ENCODE data around the gene GNAL. TPM values are rescaled to one million over a fixed set of nuclear protein-coding genes. Genes with fewer than 3 reads are reported as not detected.

GNAL gene
- total RNA-seq, 2 experiments from 2014 or later, result 0.04 to 0.27 TPM

GRCh38 chr18:11811009-11811408, 121.9 kb downstream of the GNAL start:
- CTCF ChIA-PET, result interaction anchor here (1.5 kb wide), 1 partner anchor 16 kb away, joined by 8 read pairs; no protein-coding TSS in a partner anchor
- DNase-seq, result no peak
- H3K4me1 Mint-ChIP-seq, result no peaks in the 10 kb centered on the region
- peaks cover 3% of the 10 kb centered on the region for H3K27me3 Mint-ChIP-seq
- H3K9me3 Mint-ChIP-seq, result no peaks in the 10 kb centered on the region
- POLR2A ChIA-PET, result no interaction called here
- H3K27ac Mint-ChIP-seq, result no peak overlapping the region
- no peak overlapping the region for H3K4me3 Mint-ChIP-seq
- no peaks in the 10 kb centered on the region for H3K36me3 Mint-ChIP-seq (ENCODE audit: low read depth)

GRCh38 chr18:11817229-11817628, 128.2 kb downstream of the GNAL start:
- Mint-ChIP-seq H3K4me1 (no peaks in the 10 kb centered on the region), H3K4me3 (no peak overlapping the region), H3K9me3 (no peaks in the 10 kb centered on the region), H3K36me3 (ENCODE audit: low read depth) (no peaks in the 10 kb centered on the region), H3K27ac (no peak overlapping the region), H3K27me3 (peaks cover 3% of the 10 kb centered on the region)
- POLR2A ChIA-PET, result no interaction called here
- no peak for DNase-seq
- CTCF ChIA-PET, result no interaction called here

DNA sequence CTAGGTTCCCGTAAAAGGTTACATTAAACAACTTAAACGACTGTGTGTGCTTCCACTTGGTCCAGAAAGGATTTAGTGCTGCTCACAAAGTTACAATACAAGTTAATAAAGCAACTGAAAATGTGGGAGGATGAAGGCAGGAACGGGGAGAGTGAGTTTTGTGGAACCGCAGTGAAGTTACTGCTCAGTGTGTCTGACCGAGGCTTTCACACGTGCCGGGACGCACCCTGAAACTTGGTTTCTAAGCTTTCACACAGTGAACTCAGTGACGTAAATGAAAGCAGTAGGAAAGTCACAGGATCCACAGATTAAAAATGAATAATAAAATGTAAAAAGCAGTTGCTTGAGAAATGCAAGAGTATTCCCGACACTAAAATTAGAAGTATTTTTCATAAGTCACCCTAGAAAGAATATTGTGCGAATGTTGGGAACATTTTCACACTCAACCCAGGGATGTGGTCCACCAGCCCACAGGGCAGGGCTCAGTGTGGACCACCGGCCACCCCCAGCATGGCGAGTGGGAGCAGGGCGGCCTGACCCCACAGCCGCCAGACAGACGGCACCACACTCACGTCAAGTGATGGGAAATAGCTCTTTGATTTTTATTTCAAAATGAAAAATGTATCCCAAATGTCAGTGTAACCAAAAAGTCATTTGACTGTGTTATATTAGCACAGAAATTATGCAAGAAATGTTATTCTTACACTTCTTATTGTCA, 129.6 kb downstream of the GNAL start:
- no peaks in the 10 kb centered on the region for H3K4me1 Mint-ChIP-seq
- no peaks in the 10 kb centered on the region for H3K9me3 Mint-ChIP-seq
- H3K27ac Mint-ChIP-seq, result no peak overlapping the region
- no peaks in the 10 kb centered on the region for H3K36me3 Mint-ChIP-seq (ENCODE audit: low read depth)
- ChIA-PET POLR2A (no interaction called here), CTCF (interaction anchor here (0.6 kb wide), 1 partner anchor 1824 kb away, joined by 3 read pairs; no protein-coding TSS in a partner anchor)
- DNase-seq, result no peak
- H3K27me3 Mint-ChIP-seq, result peaks cover 3% of the 10 kb centered on the region
- no peak overlapping the region for H3K4me3 Mint-ChIP-seq

DNA sequence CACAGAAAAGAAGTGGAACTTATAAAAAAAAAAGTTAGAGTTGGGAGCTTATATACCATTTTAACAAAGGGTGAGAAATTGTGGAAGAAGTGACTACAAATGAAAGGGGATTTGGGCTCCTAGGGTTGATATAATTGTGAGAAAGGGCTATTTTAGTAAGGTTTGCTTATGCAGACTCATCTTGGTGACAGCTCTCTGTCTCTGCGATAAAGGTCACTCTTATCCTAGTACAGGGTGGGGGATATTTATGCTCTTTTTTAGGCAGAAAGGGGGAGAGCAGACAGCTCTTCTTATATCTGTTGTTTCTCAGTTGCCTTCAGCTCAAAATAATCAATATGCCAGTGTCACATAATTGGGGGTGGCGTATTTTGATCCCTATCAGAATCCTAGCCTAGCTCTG, 130.9 kb downstream of the GNAL start:
- CTCF ChIA-PET, result no interaction called here
- no peak overlapping the region for H3K27ac Mint-ChIP-seq
- peaks cover 3% of the 10 kb centered on the region for H3K27me3 Mint-ChIP-seq
- no peaks in the 10 kb centered on the region for H3K36me3 Mint-ChIP-seq (ENCODE audit: low read depth)
- POLR2A ChIA-PET, result no interaction called here
- DNase-seq, result no peak
- H3K4me3 Mint-ChIP-seq, result no peak overlapping the region
- H3K4me1 Mint-ChIP-seq, result no peaks in the 10 kb centered on the region
- no peaks in the 10 kb centered on the region for H3K9me3 Mint-ChIP-seq

GRCh38 chr18:11820697-11821096, 131.6 kb downstream of the GNAL start:
- Mint-ChIP-seq H3K36me3 (ENCODE audit: low read depth) (no peaks in the 10 kb centered on the region), H3K27ac (no peak overlapping the region), H3K9me3 (no peaks in the 10 kb centered on the region), H3K4me3 (no peak overlapping the region), H3K4me1 (no peaks in the 10 kb centered on the region), H3K27me3 (peaks cover 3% of the 10 kb centered on the region)
- DNase-seq, result no peak
- POLR2A ChIA-PET, result no interaction called here
- CTCF ChIA-PET, result no interaction called here

DNA sequence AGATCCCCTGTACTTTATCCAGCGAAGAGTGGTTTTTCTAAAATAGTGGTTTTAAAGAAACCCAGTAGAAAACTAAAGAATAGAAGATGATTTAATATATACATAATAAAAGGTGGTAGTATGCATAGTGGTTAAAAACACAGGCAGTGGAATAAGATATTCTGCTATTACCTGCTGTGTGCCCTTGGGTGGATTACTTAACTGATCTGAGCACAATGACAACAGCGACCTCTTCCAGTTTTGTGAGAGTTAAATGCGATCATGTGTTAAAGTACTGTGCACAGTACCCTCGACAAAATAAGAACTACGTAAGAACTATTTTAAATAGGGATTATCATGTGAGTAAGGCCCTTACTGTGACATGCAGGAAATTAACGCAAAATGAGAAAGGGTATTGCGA, 132.1 kb downstream of the GNAL start:
- Mint-ChIP-seq H3K27ac (no peak overlapping the region), H3K36me3 (ENCODE audit: low read depth) (no peaks in the 10 kb centered on the region), H3K27me3 (peaks cover 3% of the 10 kb centered on the region), H3K4me3 (no peak overlapping the region), H3K4me1 (no peaks in the 10 kb centered on the region), H3K9me3 (no peaks in the 10 kb centered on the region)
- DNase-seq, result no peak
- ChIA-PET CTCF (no interaction called here), POLR2A (no interaction called here)

- Mint-ChIP-seq H3K4me3 (no peak overlapping the region), H3K9me3 (no peaks in the 10 kb centered on the region), H3K4me1 (no peaks in the 10 kb centered on the region), H3K27ac (no peak overlapping the region), H3K36me3 (ENCODE audit: low read depth) (no peaks in the 10 kb centered on the region), H3K27me3 (peaks cover 3% of the 10 kb centered on the region)
- ChIA-PET POLR2A (no interaction called here), CTCF (no interaction called here)
- no peak for DNase-seq
Measured at GRCh38 chr18:11821643-11822237, 132.7 kb downstream of the GNAL start.

- peaks cover 3% of the 10 kb centered on the region for H3K27me3 Mint-ChIP-seq
- H3K36me3 Mint-ChIP-seq (ENCODE audit: low read depth), result no peaks in the 10 kb centered on the region
- H3K27ac Mint-ChIP-seq, result no peak overlapping the region
- DNase-seq, result no peak
- H3K9me3 Mint-ChIP-seq, result no peaks in the 10 kb centered on the region
- CTCF ChIA-PET, result no interaction called here
- H3K4me3 Mint-ChIP-seq, result no peak overlapping the region
- POLR2A ChIA-PET, result no interaction called here
- peaks cover 3% of the 10 kb centered on the region for H3K4me1 Mint-ChIP-seq
Measured at GRCh38 chr18:11823545-11823944, 134.5 kb downstream of the GNAL start.

- ChIA-PET CTCF (interaction anchor here (1.4 kb wide), 1 partner anchor 13 kb away, joined by 3 read pairs; no protein-coding TSS in a partner anchor), POLR2A (no interaction called here)
- Mint-ChIP-seq H3K27ac (no peak overlapping the region), H3K9me3 (no peaks in the 10 kb centered on the region), H3K4me3 (no peak overlapping the region), H3K4me1 (peaks cover 3% of the 10 kb centered on the region), H3K36me3 (ENCODE audit: low read depth) (no peaks in the 10 kb centered on the region), H3K27me3 (no peaks in the 10 kb centered on the region)
- DNase-seq, result no peak
Measured at GRCh38 chr18:11826836-11827235, 137.8 kb downstream of the GNAL start.

- no peak for DNase-seq
- H3K27me3 Mint-ChIP-seq, result no peaks in the 10 kb centered on the region
- no peak overlapping the region for H3K4me3 Mint-ChIP-seq
- H3K4me1 Mint-ChIP-seq, result peaks cover 3% of the 10 kb centered on the region
- no peaks in the 10 kb centered on the region for H3K9me3 Mint-ChIP-seq
- ChIA-PET CTCF (interaction anchor here (0.9 to 1.0 kb wide), 2 partner anchors 12 to 221 kb away, joined by 3 read pairs; no protein-coding TSS in a partner anchor), POLR2A (no interaction called here)
- no peak overlapping the region for H3K27ac Mint-ChIP-seq
- H3K36me3 Mint-ChIP-seq (ENCODE audit: low read depth), result no peaks in the 10 kb centered on the region
Measured at GRCh38 chr18:11828786-11829432, 139.8 kb downstream of the GNAL start.

DNA sequence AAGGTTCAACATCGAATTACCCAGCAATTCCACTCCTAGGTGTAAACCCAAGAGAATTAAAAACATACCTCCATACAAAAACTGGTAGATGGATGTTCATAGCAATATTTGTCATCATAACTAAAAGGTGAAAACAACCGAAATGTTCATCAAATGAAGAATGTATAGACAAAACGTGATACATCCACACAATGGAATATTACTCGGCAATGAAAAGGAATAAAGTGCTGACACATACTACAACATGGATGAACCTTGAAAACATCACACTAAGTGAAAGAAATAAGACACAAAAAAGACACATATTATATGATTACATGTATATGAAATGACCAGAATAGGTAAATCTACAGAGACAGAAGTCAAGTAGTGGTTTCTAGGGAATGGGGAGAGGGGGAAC, 141.5 kb downstream of the GNAL start:
- no peak for DNase-seq
- ChIA-PET POLR2A (no interaction called here), CTCF (no interaction called here)
- H3K27me3 Mint-ChIP-seq, result no peaks in the 10 kb centered on the region
- H3K4me3 Mint-ChIP-seq, result no peak overlapping the region
- no peak overlapping the region for H3K27ac Mint-ChIP-seq
- no peaks in the 10 kb centered on the region for H3K9me3 Mint-ChIP-seq
- H3K36me3 Mint-ChIP-seq (ENCODE audit: low read depth), result no peaks in the 10 kb centered on the region
- peaks cover 3% of the 10 kb centered on the region for H3K4me1 Mint-ChIP-seq

DNA sequence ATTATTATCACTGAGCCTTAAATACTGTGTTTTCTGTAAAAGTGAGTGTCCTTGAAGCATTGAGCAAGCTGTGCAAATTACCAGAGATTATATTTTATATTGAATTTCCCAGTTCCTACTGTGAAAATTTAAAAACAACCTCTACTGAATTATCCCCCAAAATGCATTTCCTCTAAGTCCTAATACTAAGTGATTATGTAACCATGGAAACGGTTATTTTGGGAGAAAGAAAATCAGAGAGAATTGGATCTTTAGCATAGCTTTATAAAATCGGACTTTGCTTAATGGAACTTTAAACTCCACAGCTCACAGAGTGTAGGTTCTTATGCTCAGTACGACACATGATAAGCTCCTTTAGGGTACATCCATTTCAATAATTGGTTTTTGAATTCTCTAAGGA, 142.9 kb downstream of the GNAL start:
- Mint-ChIP-seq H3K27ac (no peak overlapping the region), H3K4me1 (peaks cover 3% of the 10 kb centered on the region), H3K9me3 (no peaks in the 10 kb centered on the region), H3K4me3 (no peak overlapping the region), H3K36me3 (ENCODE audit: low read depth) (no peaks in the 10 kb centered on the region), H3K27me3 (no peaks in the 10 kb centered on the region)
- CTCF ChIA-PET, result no interaction called here
- POLR2A ChIA-PET, result no interaction called here
- DNase-seq, result no peak

DNA sequence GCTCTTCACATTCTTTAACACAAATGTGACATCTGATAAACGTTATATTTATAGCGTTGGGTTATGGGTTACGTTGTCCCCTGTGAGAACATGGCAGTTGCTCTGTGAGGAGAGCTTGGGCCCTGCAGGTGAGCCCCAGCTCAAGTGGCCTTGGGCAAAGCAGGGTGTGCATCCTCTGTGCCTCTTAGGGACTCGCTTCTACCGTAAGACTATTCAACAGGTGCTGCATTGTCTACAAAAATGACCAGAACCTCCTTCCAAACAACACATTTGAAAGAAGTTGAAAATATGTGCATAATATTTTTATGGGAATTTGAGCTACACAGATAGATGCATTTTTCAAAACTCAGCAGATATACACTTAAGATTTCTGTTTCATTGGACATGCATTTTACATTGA, 145.7 kb downstream of the GNAL start:
- no peaks in the 10 kb centered on the region for H3K27me3 Mint-ChIP-seq
- CTCF ChIA-PET, result interaction anchor here (0.5 to 1.1 kb wide), 3 partner anchors 57 to 155 kb away, joined by 3 to 4 read pairs (median 3); no protein-coding TSS in a partner anchor
- DNase-seq, result no peak

More for the DNA sequence above, 145.7 kb downstream of the GNAL start:
- Mint-ChIP-seq H3K27ac (no peak overlapping the region), H3K36me3 (ENCODE audit: low read depth) (no peaks in the 10 kb centered on the region), H3K9me3 (no peaks in the 10 kb centered on the region), H3K4me1 (no peaks in the 10 kb centered on the region), H3K4me3 (no peak overlapping the region)
- POLR2A ChIA-PET, result no interaction called here

All from activated CD4-positive, alpha-beta T cell treated with anti-CD3 and anti-CD28 coated beads, Interleukin-2, amount 10 ng/mL, durations not matched to agents 7 days and 5 days (primary cell).